Transverse colon (tissue), 4 donors: ENCODE measurements around the gene CLUH. TPM values are rescaled to one million over a fixed set of nuclear protein-coding genes. Genes with fewer than 3 reads are reported as not detected.

Experiments
- DNase-seq: peaks from one replicate; pipeline ENCODE4 v3.0.0-alpha.2; 2019
- H3K27ac ChIP-seq, 4 donors: fragments of 200-600 bp; sonication (generic); 2 replicates each; pipeline ENCODE4 v1.5.1; 2016 to 2018; ENCODE audit warnings: inconsistent platforms in 4 of 4
- H3K27me3 ChIP-seq: fragments of 200-600 bp; sonication (generic); 2 replicates; pipeline ENCODE4 v1.5.1; 2017; ENCODE audit warnings: inconsistent platforms
- H3K36me3 ChIP-seq, 4 donors: fragments of 200-600 bp; sonication (generic); 2 replicates each; pipeline ENCODE4 v1.5.1; 2017 to 2019; ENCODE audit warnings: inconsistent platforms in 4 of 4
- H3K4me1 ChIP-seq, 4 donors: fragments of 200-600 bp; sonication (generic); 2 replicates each; pipeline ENCODE4 v1.5.1; 2017 to 2020; ENCODE audit warnings: inconsistent platforms in 4 of 4
- H3K4me3 ChIP-seq, 4 donors: fragments of 200-600 bp; sonication (generic); 1 replicate in 1 of 4; 2 replicates in 3 of 4; pipeline versions ENCODE4 v1.5.1 to v1.6.1; 2017 to 2019; ENCODE audit warnings: inconsistent platforms in 4 of 4
- H3K9me3 ChIP-seq, 2 donors: fragments of 200-600 bp; sonication (generic); 2 replicates each; pipeline ENCODE4 v1.5.1; 2017 to 2019; ENCODE audit warnings: inconsistent platforms in 2 of 2
- EP300 ChIP-seq: sonication (generic); formaldehyde crosslinking; IDR thresholded peaks from one replicate; pipeline ENCODE4 v1.6.1; 2017; ENCODE audit warnings: antibody characterized with exemption, low read depth
- POLR2A ChIP-seq: fragments of 450-650 bp; IDR thresholded peaks from one replicate; pipeline ENCODE4 v1.6.1; 2016; ENCODE audit warnings: antibody characterized with exemption, mild to moderate bottlenecking, moderate library complexity
- POLR2AphosphoS5 ChIP-seq, 3 donors: sonication (generic); formaldehyde crosslinking; IDR thresholded peaks; one replicate each; pipeline ENCODE4 v1.6.1; 2016; ENCODE audit warnings: antibody characterized with exemption in 3 of 3
- WGBS, 2 donors: methylation state at CpG; one replicate each; pipeline ENCODE4 v1.1.5; 2018; ENCODE audit warnings: low coverage in 1 of 2; 5-methylcytosine and 5-hydroxymethylcytosine counted together
- in situ Hi-C, 4 donors: fragments of 200-750 bp; cut with MboI; loops; one replicate each; pipeline versions ENCODE4 v1.15.0 to v1.15.1; 2017; ENCODE audit warnings: low sequenced_read_pairs in 3 of 4, low pct_ligation_motif_present in 1 of 4, low pct_unique_long_range_greater_than_20kb in 1 of 4
- intact Hi-C: fragments of 100-400 bp; cut with DNase I; formaldehyde crosslinking; loops from one replicate; pipeline ENCODE4 v1.15.1; 2023; ENCODE audit warnings: low total_unique reads
- total RNA-seq, 4 donors: library from RNA; depleted of rRNA; stranded (reverse); fragments of >200 nt; gene quantifications; one replicate each; pipeline ENCODE4 v1.1.0, GENCODE V29; 2016
- TF ChIP-seq, protein P1 (sequence below), 5 experiments: fragments of 200-600 bp in 3 of 5; fragments of 450-650 bp in 2 of 5; sonication (generic) in 3 of 5; IDR thresholded peaks; 1 replicate in 2 of 5; 2 replicates in 3 of 5; pipeline ENCODE4 v1.5.1; 2016 to 2017; ENCODE audit warnings: antibody characterized with exemption in 5 of 5, inconsistent platforms in 3 of 5, mild to moderate bottlenecking in 2 of 5, moderate library complexity in 1 of 5

Gene CLUH
- total RNA-seq, 4 donors from 2014 or later = 127 to 1,072 (median 208) TPM

DNA sequence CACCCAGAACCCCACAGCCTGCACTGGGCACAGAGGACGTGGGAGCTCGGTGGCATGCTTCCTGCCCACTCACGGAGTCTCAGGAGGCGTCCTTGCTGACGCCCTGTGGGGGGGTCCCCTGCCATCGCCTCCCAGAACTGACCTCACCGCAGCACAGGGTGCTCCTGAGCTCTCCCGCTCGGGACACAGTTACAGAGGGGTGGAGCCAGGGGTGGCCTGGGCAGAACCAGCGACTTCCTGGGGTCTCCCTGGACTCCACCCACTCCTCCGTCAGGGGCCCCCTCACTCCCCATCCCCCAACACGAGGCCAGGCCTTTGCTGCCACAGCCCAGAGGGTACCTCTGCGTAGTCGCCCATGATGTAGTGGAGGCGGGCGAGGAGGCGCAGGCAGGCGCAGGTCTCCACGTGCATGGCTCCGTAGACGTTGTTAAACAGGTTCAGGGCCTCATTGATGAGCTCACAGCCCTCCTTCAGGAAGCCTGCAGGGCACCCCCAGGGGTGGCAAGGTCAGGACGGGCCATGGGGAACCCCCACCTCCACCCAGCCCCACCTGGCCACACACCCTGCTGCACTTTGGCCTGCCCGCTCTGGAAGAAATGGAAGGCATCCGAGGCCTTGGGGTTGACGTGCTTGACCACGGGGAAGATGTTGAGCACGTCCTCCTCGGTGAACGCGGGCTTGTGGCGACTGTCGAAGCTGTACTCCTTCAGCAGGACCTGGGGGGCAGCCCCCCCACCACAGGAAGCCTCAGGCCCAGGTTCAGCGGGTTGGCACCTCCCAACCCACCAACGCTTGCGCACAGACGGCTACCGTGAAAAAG lies 17.8 kb downstream of the CLUH start:
- intact Hi-C loops = no loop called here
- Histone ChIP-seq H3K4me1 (no peaks in the 10 kb centered on the region), H3K4me3 (no peak overlapping the region), H3K27ac (no peak overlapping the region), H3K27me3 (no peaks in the 10 kb centered on the region), H3K9me3 (no peaks in the 10 kb centered on the region), H3K36me3 (peaks cover 0 to 70% (median 15%) of the 10 kb centered on the region in 4 donors)
- DNase-seq = peak; percentile 7
- 86% methylated on average over 37 of the region's 37 CpGs; no CpG with 5 or more reads in 1 of the 2 donors for WGBS, 2 donors
- TF ChIP-seq EP300 = no peak
- TF ChIP-seq POLR2A = no peak
- TF ChIP-seq POLR2AphosphoS5 (IDR thresholded peaks at IDR 0.05) = no peak
- TF ChIP-seq, protein P1, sequence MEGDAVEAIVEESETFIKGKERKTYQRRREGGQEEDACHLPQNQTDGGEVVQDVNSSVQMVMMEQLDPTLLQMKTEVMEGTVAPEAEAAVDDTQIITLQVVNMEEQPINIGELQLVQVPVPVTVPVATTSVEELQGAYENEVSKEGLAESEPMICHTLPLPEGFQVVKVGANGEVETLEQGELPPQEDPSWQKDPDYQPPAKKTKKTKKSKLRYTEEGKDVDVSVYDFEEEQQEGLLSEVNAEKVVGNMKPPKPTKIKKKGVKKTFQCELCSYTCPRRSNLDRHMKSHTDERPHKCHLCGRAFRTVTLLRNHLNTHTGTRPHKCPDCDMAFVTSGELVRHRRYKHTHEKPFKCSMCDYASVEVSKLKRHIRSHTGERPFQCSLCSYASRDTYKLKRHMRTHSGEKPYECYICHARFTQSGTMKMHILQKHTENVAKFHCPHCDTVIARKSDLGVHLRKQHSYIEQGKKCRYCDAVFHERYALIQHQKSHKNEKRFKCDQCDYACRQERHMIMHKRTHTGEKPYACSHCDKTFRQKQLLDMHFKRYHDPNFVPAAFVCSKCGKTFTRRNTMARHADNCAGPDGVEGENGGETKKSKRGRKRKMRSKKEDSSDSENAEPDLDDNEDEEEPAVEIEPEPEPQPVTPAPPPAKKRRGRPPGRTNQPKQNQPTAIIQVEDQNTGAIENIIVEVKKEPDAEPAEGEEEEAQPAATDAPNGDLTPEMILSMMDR (IDR thresholded peaks at IDR 0.05) = no peak
- in situ Hi-C loops = no loop called here

DNA sequence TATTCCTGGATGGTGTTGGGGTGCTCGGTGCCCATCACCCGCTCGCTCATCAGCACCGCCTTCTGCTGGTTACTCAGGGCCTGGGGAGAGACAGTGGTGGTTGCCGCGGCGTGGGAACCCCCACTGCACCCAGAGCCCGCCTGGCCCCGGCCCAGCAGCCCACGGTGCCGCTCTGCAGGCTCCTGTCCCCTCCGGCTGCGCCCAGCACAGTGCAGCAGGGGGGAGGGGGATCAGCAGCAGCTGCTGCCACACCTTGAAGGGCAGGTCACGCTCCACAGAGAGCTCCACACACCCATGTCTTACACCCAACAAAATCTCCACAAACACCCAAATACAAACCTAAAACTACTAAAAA lies 18.8 kb downstream of the CLUH start:
- in situ Hi-C loops (no loop called here), intact Hi-C loops (no loop called here)
- Histone ChIP-seq H3K36me3 (peaks cover 0 to 63% (median 15%) of the 10 kb centered on the region in 4 donors), H3K9me3 (no peaks in the 10 kb centered on the region), H3K27me3 (no peaks in the 10 kb centered on the region), H3K4me1 (peaks cover 0 to 4% (median 0%) of the 10 kb centered on the region in 4 donors), H3K4me3 (no peak overlapping the region), H3K27ac (no peak overlapping the region)
- no peak for DNase-seq
- TF ChIP-seq, protein P1 (IDR thresholded peaks at IDR 0.05) = no peak
- TF ChIP-seq EP300 (no peak), POLR2AphosphoS5 (IDR thresholded peaks at IDR 0.05) (no peak), POLR2A (no peak)
- 79 to 100% methylated on average over 3 to 14 of the region's 14 CpGs for WGBS, 2 donors

DNA sequence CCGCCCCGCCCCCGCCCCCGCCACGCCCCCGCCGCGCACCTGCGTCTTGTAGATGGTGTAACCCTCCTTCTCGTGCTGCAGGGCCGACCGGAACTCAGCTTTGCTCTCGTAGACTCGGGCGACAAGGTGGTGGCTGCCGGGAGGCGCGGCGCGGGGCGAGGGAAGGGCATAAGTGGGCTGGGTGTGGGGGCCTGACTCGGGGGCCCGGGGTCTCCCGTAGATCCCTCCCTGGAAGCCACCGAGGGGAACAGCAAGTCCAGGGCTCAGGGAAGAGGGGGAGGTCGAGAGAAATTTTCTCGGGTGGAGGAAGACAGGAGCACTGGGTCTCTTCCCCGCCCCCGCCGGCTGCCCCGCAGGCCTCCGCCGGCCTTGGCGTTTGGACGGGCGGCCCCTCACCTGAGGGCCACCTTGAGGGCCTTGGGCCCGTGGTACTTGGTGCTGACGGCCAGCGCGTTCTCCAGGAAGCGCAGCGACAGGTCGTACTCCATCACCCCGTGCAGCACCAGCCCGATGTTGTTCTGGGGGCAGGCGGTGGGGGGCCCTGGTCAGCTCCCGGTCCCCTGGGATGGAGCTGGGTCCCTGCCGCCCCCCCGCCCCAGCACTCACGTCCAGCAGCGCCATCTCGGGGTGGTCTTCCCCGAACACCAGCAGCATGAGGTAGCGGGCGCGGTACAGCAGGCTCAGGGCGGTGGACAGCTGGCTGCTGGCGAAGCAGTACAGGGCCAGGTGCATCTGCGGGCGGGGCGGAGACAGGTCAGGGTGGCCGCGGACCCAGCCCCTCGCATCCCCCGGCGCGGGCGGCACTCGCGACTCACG lies 19.4 kb downstream of the CLUH start:
- WGBS, 2 donors = 83 to 100% methylated on average over 3 to 64 of the region's 71 CpGs
- Histone ChIP-seq H3K4me1 (peaks cover 0 to 4% (median 2%) of the 10 kb centered on the region in 4 donors), H3K27me3 (no peaks in the 10 kb centered on the region), H3K9me3 (no peaks in the 10 kb centered on the region), H3K4me3 (no peak overlapping the region), H3K27ac (no peak overlapping the region), H3K36me3 (peaks cover 0 to 58% (median 15%) of the 10 kb centered on the region in 4 donors)
- TF ChIP-seq EP300 = no peak
- TF ChIP-seq POLR2A = no peak
- no peak for TF ChIP-seq POLR2AphosphoS5 (IDR thresholded peaks at IDR 0.05)
- DNase-seq = no peak
- in situ Hi-C loops (no loop called here), intact Hi-C loops (no loop called here)

DNA sequence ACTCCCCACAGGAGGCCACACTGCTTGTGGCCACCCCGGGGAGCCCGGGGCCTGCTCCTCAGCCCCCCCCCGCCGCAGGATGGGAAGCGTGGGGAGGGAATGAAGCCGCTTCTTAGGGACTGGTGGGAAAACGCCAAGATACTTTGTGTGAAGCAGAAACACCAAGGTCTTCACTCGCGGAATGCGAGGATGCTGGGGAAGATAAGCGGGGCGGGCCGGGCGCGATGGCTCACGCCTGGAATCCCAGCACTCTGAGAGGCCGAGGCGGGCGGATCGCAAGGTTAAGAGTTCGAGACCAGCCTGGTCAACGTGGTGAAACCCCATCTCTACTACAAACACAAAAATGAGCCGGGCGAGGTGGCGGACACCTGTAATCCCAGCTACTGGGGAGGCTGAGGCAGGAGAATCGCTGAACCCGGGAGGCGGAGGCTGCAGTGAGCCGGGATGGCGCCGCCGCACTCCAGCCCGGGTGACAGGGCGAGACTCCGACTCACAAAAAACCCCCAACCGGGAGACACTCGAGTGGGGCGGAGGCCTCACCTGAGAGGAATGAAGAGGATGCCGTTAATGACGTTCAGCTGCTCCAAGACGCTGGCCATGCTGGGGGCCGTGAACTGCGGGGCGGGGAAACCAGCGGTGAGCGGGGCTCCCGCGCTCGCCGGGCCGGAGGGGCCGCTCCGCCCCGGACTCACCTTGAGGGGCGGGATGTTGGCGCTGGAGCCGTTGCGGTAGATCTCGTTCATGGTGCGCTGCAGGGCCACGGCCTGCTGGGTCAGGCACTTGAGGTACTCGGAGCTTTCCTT lies 20.3 kb downstream of the CLUH start:
- Histone ChIP-seq H3K27me3 (no peaks in the 10 kb centered on the region), H3K36me3 (peaks cover 0 to 50% (median 11%) of the 10 kb centered on the region in 4 donors), H3K9me3 (no peaks in the 10 kb centered on the region), H3K27ac (no peak overlapping the region), H3K4me3 (no peak overlapping the region), H3K4me1 (peaks cover 0 to 8% (median 3%) of the 10 kb centered on the region in 4 donors)
- 93% methylated on average over 58 of the region's 62 CpGs; no CpG with 5 or more reads in 1 of the 2 donors for WGBS, 2 donors
- in situ Hi-C loops (no loop called here), intact Hi-C loops (no loop called here)
- no peak for DNase-seq
- TF ChIP-seq POLR2AphosphoS5 (IDR thresholded peaks at IDR 0.05) = no peak
- TF ChIP-seq, protein P1 (IDR thresholded peaks at IDR 0.05) = no peak
